HEK293 (cell line): ENCODE data around the gene DBNL.
A peak's percentile ranks its signal among the peaks of the same experiment; 100 is the strongest.

Experiments
- BCL6B ChIP-seq: fragments of 450-650 bp; formaldehyde crosslinking; IDR thresholded peaks from 2 replicates; pipeline ENCODE4 v1.5.1; 2017; ENCODE audit warnings: missing biosample characterization, missing genetic modification characterization
- CTCF ChIP-seq: fragments of 450-650 bp; formaldehyde crosslinking; IDR thresholded peaks from 2 replicates; pipeline ENCODE4 v1.5.1; 2016; ENCODE audit warnings: missing biosample characterization, missing genetic modification characterization
- ELK4 ChIP-seq: IDR thresholded peaks from 2 replicates; pipeline ENCODE4 v1.6.1; 2011; ENCODE audit warnings: mild to moderate bottlenecking, low read depth, low read length, borderline replicate concordance
- FEZF1 ChIP-seq: fragments of 450-650 bp; formaldehyde crosslinking; IDR thresholded peaks from 2 replicates; pipeline ENCODE4 v1.5.1; 2016; ENCODE audit warnings: missing biosample characterization, missing genetic modification characterization
- HOXD13 ChIP-seq: sonication (generic); formaldehyde crosslinking; IDR thresholded peaks from 2 replicates; pipeline ENCODE4 v1.8.0; 2022; ENCODE audit warnings: missing genetic modification reagents, borderline replicate concordance
- TSHZ1 ChIP-seq: fragments of 450-650 bp; formaldehyde crosslinking; IDR thresholded peaks from 2 replicates; pipeline ENCODE4 v1.5.1; 2016; ENCODE audit warnings: missing biosample characterization, missing genetic modification characterization, borderline replicate concordance
- ZBTB48 ChIP-seq: fragments of 450-650 bp; formaldehyde crosslinking; IDR thresholded peaks from 2 replicates; pipeline ENCODE4 v1.5.1; 2016; ENCODE audit warnings: missing biosample characterization, missing genetic modification characterization
- ZIC2 ChIP-seq: fragments of 450-650 bp; formaldehyde crosslinking; IDR thresholded peaks from 2 replicates; pipeline ENCODE4 v1.5.1; 2016; ENCODE audit warnings: missing biosample characterization, missing genetic modification characterization
- ZNF214 ChIP-seq: fragments of 450-650 bp; formaldehyde crosslinking; IDR thresholded peaks from 2 replicates; pipeline ENCODE4 v1.5.1; 2017; ENCODE audit warnings: missing biosample characterization, mild to moderate bottlenecking, missing genetic modification characterization, borderline replicate concordance
- ZNF221 ChIP-seq: fragments of 450-650 bp; formaldehyde crosslinking; IDR thresholded peaks from 2 replicates; pipeline ENCODE4 v1.5.1; 2017; ENCODE audit warnings: missing biosample characterization, missing genetic modification characterization, borderline replicate concordance
- ZNF223 ChIP-seq: fragments of 450-650 bp; formaldehyde crosslinking; IDR thresholded peaks from 2 replicates; pipeline ENCODE4 v1.5.1; 2016; ENCODE audit warnings: missing biosample characterization, missing genetic modification characterization
- ZNF248 ChIP-seq: fragments of 450-650 bp; formaldehyde crosslinking; IDR thresholded peaks from 2 replicates; pipeline ENCODE4 v1.5.1; 2017; ENCODE audit warnings: missing biosample characterization, missing genetic modification characterization
- ZNF354C ChIP-seq: fragments of 450-650 bp; formaldehyde crosslinking; IDR thresholded peaks from 2 replicates; pipeline ENCODE4 v1.5.1; 2016; ENCODE audit warnings: missing biosample characterization, missing genetic modification characterization, low read depth, borderline replicate concordance
- ZNF510 ChIP-seq: fragments of 450-650 bp; formaldehyde crosslinking; IDR thresholded peaks from 2 replicates; pipeline ENCODE4 v1.5.1; 2018; ENCODE audit warnings: mild to moderate bottlenecking, missing genetic modification characterization, missing biosample characterization; ENCODE audit not compliant: insufficient replicate concordance
- ZNF555 ChIP-seq: fragments of 450-650 bp; formaldehyde crosslinking; conservative IDR thresholded peaks from 2 replicates; pipeline ENCODE4 v1.5.1; 2017; ENCODE audit warnings: missing biosample characterization, mild to moderate bottlenecking, missing genetic modification characterization, inconsistent platforms
- ZNF560 ChIP-seq: fragments of 450-650 bp; formaldehyde crosslinking; IDR thresholded peaks from 2 replicates; pipeline ENCODE4 v1.5.1; 2017; ENCODE audit warnings: missing biosample characterization, missing genetic modification characterization, borderline replicate concordance
- ZNF629 ChIP-seq: fragments of 450-650 bp; formaldehyde crosslinking; IDR thresholded peaks from 2 replicates; pipeline ENCODE4 v1.5.1; 2017; ENCODE audit warnings: missing biosample characterization, missing genetic modification characterization
- ZNF830 ChIP-seq: fragments of 450-650 bp; IDR thresholded peaks from 2 replicates; pipeline ENCODE4 v1.5.0; 2018; ENCODE audit warnings: missing biosample characterization, missing genetic modification characterization, low read depth, mild to moderate bottlenecking, moderate library complexity
- TF ChIP-seq, protein P1 (sequence below): fragments of 450-650 bp; formaldehyde crosslinking; IDR thresholded peaks from 2 replicates; pipeline ENCODE4 v1.5.1; 2016; ENCODE audit warnings: missing biosample characterization, missing genetic modification characterization
- TF ChIP-seq, protein P2 (sequence below): fragments of 450-650 bp; formaldehyde crosslinking; conservative IDR thresholded peaks from 2 replicates; pipeline ENCODE4 v1.5.1; 2016; ENCODE audit warnings: low read depth, missing biosample characterization, missing genetic modification characterization
- TF ChIP-seq, protein P3 (sequence below): fragments of 450-650 bp; formaldehyde crosslinking; IDR thresholded peaks from 2 replicates; pipeline ENCODE4 v1.5.1; 2016; ENCODE audit warnings: missing biosample characterization, missing genetic modification characterization, borderline replicate concordance

The DBNL gene

GRCh38 chr7:44044315-44045225 is at the start of gene DBNL (continued):
- TF ChIP-seq TSHZ1 (tag by site-specific recombination): no peak
- TF ChIP-seq ZNF510 (tag by site-specific recombination): no peak
- TF ChIP-seq ZNF214 (tag by site-specific recombination): no peak
- peak; percentile 30; the same call in 1 of the 2 replicates for TF ChIP-seq ZIC2
- TF ChIP-seq, protein P1, sequence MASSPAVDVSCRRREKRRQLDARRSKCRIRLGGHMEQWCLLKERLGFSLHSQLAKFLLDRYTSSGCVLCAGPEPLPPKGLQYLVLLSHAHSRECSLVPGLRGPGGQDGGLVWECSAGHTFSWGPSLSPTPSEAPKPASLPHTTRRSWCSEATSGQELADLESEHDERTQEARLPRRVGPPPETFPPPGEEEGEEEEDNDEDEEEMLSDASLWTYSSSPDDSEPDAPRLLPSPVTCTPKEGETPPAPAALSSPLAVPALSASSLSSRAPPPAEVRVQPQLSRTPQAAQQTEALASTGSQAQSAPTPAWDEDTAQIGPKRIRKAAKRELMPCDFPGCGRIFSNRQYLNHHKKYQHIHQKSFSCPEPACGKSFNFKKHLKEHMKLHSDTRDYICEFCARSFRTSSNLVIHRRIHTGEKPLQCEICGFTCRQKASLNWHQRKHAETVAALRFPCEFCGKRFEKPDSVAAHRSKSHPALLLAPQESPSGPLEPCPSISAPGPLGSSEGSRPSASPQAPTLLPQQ (tag by site-specific recombination): 0 out of 2 replicates have a peak, but pooled peaks have one; percentile 69
- no peak for TF ChIP-seq CTCF (tag by site-specific recombination)
- TF ChIP-seq ZNF223 (tag by site-specific recombination): no peak
- no peak for TF ChIP-seq ZNF560 (tag by site-specific recombination)
- TF ChIP-seq FEZF1: no peak
- TF ChIP-seq ELK4: peak; percentile 76; the same call in 1 of the 2 replicates
- TF ChIP-seq ZNF629 (tag by site-specific recombination): peak; percentile 50; the same call in 1 of the 2 replicates
- TF ChIP-seq, protein P2, sequence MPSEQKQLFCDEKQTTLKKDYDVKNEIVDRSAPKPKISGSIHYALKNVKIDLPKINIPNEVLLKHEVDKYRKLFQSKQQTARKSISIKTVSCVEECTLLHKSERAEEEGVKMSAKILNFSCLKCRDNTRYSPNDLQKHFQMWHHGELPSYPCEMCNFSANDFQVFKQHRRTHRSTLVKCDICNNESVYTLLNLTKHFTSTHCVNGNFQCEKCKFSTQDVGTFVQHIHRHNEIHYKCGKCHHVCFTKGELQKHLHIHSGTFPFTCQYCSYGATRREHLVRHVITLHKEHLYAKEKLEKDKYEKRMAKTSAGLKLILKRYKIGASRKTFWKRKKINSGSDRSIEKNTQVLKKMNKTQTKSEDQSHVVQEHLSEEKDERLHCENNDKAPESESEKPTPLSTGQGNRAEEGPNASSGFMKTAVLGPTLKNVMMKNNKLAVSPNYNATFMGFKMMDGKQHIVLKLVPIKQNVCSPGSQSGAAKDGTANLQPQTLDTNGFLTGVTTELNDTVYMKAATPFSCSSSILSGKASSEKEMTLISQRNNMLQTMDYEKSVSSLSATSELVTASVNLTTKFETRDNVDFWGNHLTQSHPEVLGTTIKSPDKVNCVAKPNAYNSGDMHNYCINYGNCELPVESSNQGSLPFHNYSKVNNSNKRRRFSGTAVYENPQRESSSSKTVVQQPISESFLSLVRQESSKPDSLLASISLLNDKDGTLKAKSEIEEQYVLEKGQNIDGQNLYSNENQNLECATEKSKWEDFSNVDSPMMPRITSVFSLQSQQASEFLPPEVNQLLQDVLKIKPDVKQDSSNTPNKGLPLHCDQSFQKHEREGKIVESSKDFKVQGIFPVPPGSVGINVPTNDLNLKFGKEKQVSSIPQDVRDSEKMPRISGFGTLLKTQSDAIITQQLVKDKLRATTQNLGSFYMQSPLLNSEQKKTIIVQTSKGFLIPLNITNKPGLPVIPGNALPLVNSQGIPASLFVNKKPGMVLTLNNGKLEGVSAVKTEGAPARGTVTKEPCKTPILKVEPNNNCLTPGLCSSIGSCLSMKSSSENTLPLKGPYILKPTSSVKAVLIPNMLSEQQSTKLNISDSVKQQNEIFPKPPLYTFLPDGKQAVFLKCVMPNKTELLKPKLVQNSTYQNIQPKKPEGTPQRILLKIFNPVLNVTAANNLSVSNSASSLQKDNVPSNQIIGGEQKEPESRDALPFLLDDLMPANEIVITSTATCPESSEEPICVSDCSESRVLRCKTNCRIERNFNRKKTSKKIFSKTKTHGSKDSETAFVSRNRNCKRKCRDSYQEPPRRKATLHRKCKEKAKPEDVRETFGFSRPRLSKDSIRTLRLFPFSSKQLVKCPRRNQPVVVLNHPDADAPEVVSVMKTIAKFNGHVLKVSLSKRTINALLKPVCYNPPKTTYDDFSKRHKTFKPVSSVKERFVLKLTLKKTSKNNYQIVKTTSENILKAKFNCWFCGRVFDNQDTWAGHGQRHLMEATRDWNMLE: peak; percentile 87
- TF ChIP-seq ZNF248 (tag by site-specific recombination): no peak
- no peak for TF ChIP-seq ZNF830 (tag by site-specific recombination)
- no peak for TF ChIP-seq ZNF354C (tag by site-specific recombination)
- TF ChIP-seq BCL6B: no peak
- TF ChIP-seq, protein P3, sequence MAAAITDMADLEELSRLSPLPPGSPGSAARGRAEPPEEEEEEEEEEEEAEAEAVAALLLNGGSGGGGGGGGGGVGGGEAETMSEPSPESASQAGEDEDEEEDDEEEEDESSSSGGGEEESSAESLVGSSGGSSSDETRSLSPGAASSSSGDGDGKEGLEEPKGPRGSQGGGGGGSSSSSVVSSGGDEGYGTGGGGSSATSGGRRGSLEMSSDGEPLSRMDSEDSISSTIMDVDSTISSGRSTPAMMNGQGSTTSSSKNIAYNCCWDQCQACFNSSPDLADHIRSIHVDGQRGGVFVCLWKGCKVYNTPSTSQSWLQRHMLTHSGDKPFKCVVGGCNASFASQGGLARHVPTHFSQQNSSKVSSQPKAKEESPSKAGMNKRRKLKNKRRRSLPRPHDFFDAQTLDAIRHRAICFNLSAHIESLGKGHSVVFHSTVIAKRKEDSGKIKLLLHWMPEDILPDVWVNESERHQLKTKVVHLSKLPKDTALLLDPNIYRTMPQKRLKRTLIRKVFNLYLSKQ (tag by site-specific recombination): no peak
- no peak for TF ChIP-seq ZNF555 (tag by site-specific recombination)
- no peak for TF ChIP-seq HOXD13 (CRISPR knock-in tag)
- no peak for TF ChIP-seq ZNF221
- TF ChIP-seq ZBTB48 (tag by site-specific recombination): peak; percentile 32; the same call in 1 of the 2 replicates
- TF ChIP-seq, all 188 proteins: peak for 44
